ENCODE results near the gene PAPPA.
A peak's percentile ranks its signal among the peaks of the same experiment; 100 is the strongest.

The PAPPA gene

GRCh38 chr9:116212986-116213692, 59.5 kb downstream of the PAPPA start:
- H3K9me3 ChIP-seq (ENCODE audit: low read depth, low read length) = no peaks in the 10 kb centered on the region
- DNase-seq (ENCODE audit: low read depth, low spot score) = no peak
- no peak overlapping the region for H3K9ac ChIP-seq (ENCODE audit: insufficient read length)
- no peak for TF ChIP-seq POLR2AphosphoS5 (IDR thresholded peaks at IDR 0.05; ENCODE audit: borderline replicate concordance, low read depth, low read length)
- no peak for TF ChIP-seq FOXP2 (optimal IDR thresholded peaks at IDR 0.05; ENCODE audit: control extremely low read depth, extremely low read length, insufficient read depth)
- no peak for TF ChIP-seq EZH2 (IDR thresholded peaks at IDR 0.05)
- H3K27ac ChIP-seq = peak overlapping the region; percentile 1; the same call in 1 of the 2 replicates
- H3K4me3 ChIP-seq = no peak overlapping the region
- peaks cover 98% of the 10 kb centered on the region for H3K36me3 ChIP-seq (ENCODE audit: insufficient read depth, low read length)

GRCh38 chr9:116213693-116214047, 60.1 kb downstream of the PAPPA start:
- Histone ChIP-seq H3K4me3 (no peak overlapping the region), H3K9me3 (ENCODE audit: low read depth, low read length) (no peaks in the 10 kb centered on the region), H3K9ac (ENCODE audit: insufficient read length) (no peak overlapping the region), H3K36me3 (ENCODE audit: insufficient read depth, low read length) (peaks cover 98% of the 10 kb centered on the region), H3K27ac (0 out of 2 replicates have a peak overlapping the region, but pooled peaks have one; percentile 8)
- TF ChIP-seq EZH2 (IDR thresholded peaks at IDR 0.05) (no peak), POLR2AphosphoS5 (IDR thresholded peaks at IDR 0.05; ENCODE audit: borderline replicate concordance, low read depth, low read length) (no peak), FOXP2 (optimal IDR thresholded peaks at IDR 0.05; ENCODE audit: control extremely low read depth, extremely low read length, insufficient read depth) (no peak)
- DNase-seq (ENCODE audit: low read depth, low spot score) = no peak

- no peak for DNase-seq (ENCODE audit: low read depth, low spot score)
- no peak for TF ChIP-seq EZH2 (IDR thresholded peaks at IDR 0.05)
- TF ChIP-seq FOXP2 (optimal IDR thresholded peaks at IDR 0.05; ENCODE audit: control extremely low read depth, extremely low read length, insufficient read depth) = no peak
- no peak for TF ChIP-seq POLR2AphosphoS5 (IDR thresholded peaks at IDR 0.05; ENCODE audit: borderline replicate concordance, low read depth, low read length)
- Histone ChIP-seq H3K27ac (peak overlapping the region; percentile 38; the same call in 1 of the 2 replicates), H3K9me3 (ENCODE audit: low read depth, low read length) (no peaks in the 10 kb centered on the region), H3K9ac (ENCODE audit: insufficient read length) (no peak overlapping the region), H3K36me3 (ENCODE audit: insufficient read depth, low read length) (peaks cover 96% of the 10 kb centered on the region), H3K4me3 (no peak overlapping the region)
Observed at GRCh38 chr9:116218399-116218798, 64.8 kb downstream of the PAPPA start.

GRCh38 chr9:116219686-116220085, 66.1 kb downstream of the PAPPA start:
- DNase-seq (ENCODE audit: low read depth, low spot score) = no peak
- H3K9ac ChIP-seq (ENCODE audit: insufficient read length) = no peak overlapping the region
- peaks cover 96% of the 10 kb centered on the region for H3K36me3 ChIP-seq (ENCODE audit: insufficient read depth, low read length)
- TF ChIP-seq FOXP2 (optimal IDR thresholded peaks at IDR 0.05; ENCODE audit: control extremely low read depth, extremely low read length, insufficient read depth) (no peak), POLR2AphosphoS5 (IDR thresholded peaks at IDR 0.05; ENCODE audit: borderline replicate concordance, low read depth, low read length) (no peak), EZH2 (IDR thresholded peaks at IDR 0.05) (no peak)
- H3K4me3 ChIP-seq = no peak overlapping the region
- H3K9me3 ChIP-seq (ENCODE audit: low read depth, low read length) = no peaks in the 10 kb centered on the region
- H3K27ac ChIP-seq = no peak overlapping the region

GRCh38 chr9:116223926-116224325, 70.3 kb downstream of the PAPPA start:
- Histone ChIP-seq H3K9me3 (ENCODE audit: low read depth, low read length) (no peaks in the 10 kb centered on the region), H3K9ac (ENCODE audit: insufficient read length) (no peak overlapping the region), H3K27ac (peak overlapping the region; percentile 28; the same call in 1 of the 2 replicates), H3K36me3 (ENCODE audit: insufficient read depth, low read length) (peaks cover 98% of the 10 kb centered on the region), H3K4me3 (no peak overlapping the region)
- no peak for DNase-seq (ENCODE audit: low read depth, low spot score)
- TF ChIP-seq EZH2 (IDR thresholded peaks at IDR 0.05) = no peak
- TF ChIP-seq FOXP2 (optimal IDR thresholded peaks at IDR 0.05; ENCODE audit: control extremely low read depth, extremely low read length, insufficient read depth) = no peak
- TF ChIP-seq POLR2AphosphoS5 (IDR thresholded peaks at IDR 0.05; ENCODE audit: borderline replicate concordance, low read depth, low read length) = no peak

GRCh38 chr9:116230051-116230632, 76.6 kb downstream of the PAPPA start:
- no peak for DNase-seq (ENCODE audit: low read depth, low spot score)
- H3K36me3 ChIP-seq (ENCODE audit: insufficient read depth, low read length) = peaks cover 98% of the 10 kb centered on the region
- TF ChIP-seq POLR2AphosphoS5 (IDR thresholded peaks at IDR 0.05; ENCODE audit: borderline replicate concordance, low read depth, low read length) (no peak), EZH2 (IDR thresholded peaks at IDR 0.05) (no peak), FOXP2 (optimal IDR thresholded peaks at IDR 0.05; ENCODE audit: control extremely low read depth, extremely low read length, insufficient read depth) (no peak)
- no peaks in the 10 kb centered on the region for H3K9me3 ChIP-seq (ENCODE audit: low read depth, low read length)
- H3K27ac ChIP-seq = peak overlapping the region; percentile 14; the same call in 1 of the 2 replicates
- no peak overlapping the region for H3K4me3 ChIP-seq
- no peak overlapping the region for H3K9ac ChIP-seq (ENCODE audit: insufficient read length)

- peaks cover 98% of the 10 kb centered on the region for H3K36me3 ChIP-seq (ENCODE audit: insufficient read depth, low read length)
- H3K4me3 ChIP-seq = no peak overlapping the region
- peak overlapping the region; percentile 51 for H3K27ac ChIP-seq
- TF ChIP-seq POLR2AphosphoS5 (IDR thresholded peaks at IDR 0.05; ENCODE audit: borderline replicate concordance, low read depth, low read length) (no peak), FOXP2 (optimal IDR thresholded peaks at IDR 0.05; ENCODE audit: control extremely low read depth, extremely low read length, insufficient read depth) (no peak)
- no peak for DNase-seq (ENCODE audit: low read depth, low spot score)
- no peaks in the 10 kb centered on the region for H3K9me3 ChIP-seq (ENCODE audit: low read depth, low read length)
- H3K9ac ChIP-seq (ENCODE audit: insufficient read length) = no peak overlapping the region
Observed at GRCh38 chr9:116232424-116233159, 79.0 kb downstream of the PAPPA start.

GRCh38 chr9:116233160-116233530, 79.6 kb downstream of the PAPPA start:
- TF ChIP-seq FOXP2 (optimal IDR thresholded peaks at IDR 0.05; ENCODE audit: control extremely low read depth, extremely low read length, insufficient read depth) = no peak
- TF ChIP-seq POLR2AphosphoS5 (IDR thresholded peaks at IDR 0.05; ENCODE audit: borderline replicate concordance, low read depth, low read length) = no peak
- no peak for TF ChIP-seq EZH2 (IDR thresholded peaks at IDR 0.05)
- DNase-seq (ENCODE audit: low read depth, low spot score) = no peak
- H3K9me3 ChIP-seq (ENCODE audit: low read depth, low read length) = no peaks in the 10 kb centered on the region
- H3K4me3 ChIP-seq = no peak overlapping the region
- H3K9ac ChIP-seq (ENCODE audit: insufficient read length) = no peak overlapping the region
- peaks cover 98% of the 10 kb centered on the region for H3K36me3 ChIP-seq (ENCODE audit: insufficient read depth, low read length)
- peak overlapping the region; percentile 39 for H3K27ac ChIP-seq
